GM18498 (cell line): ENCODE results near the gene TMEM41B.
"Not testable (repeated sequence)": the region's sequence is repeated elsewhere in the genome, so short reads cannot be mapped to it uniquely, and the experiment has no call there.

ENCODE experiments used
- ATAC-seq: cut with Tn5 transposase; IDR thresholded peaks from one replicate; pipeline ENCODE4 v1.9.1; 2021; ENCODE audit warnings: mild to moderate bottlenecking, moderate library complexity; ENCODE audit not compliant: unreplicated experiment

The TMEM41B gene

GRCh38 chr11:9263840-9264315 lies 50.5 kb downstream of the TMEM41B start:
- ATAC-seq = peak; percentile 70

GRCh38 chr11:9260838-9261146 lies 53.6 kb downstream of the TMEM41B start:
- not testable (repeated sequence) for ATAC-seq

GRCh38 chr11:9259981-9260837 lies 54.2 kb downstream of the TMEM41B start:
- no peak for ATAC-seq

- not testable (repeated sequence) for ATAC-seq
Observed at GRCh38 chr11:9258279-9258678, 56.1 kb downstream of the TMEM41B start.

GRCh38 chr11:9254416-9254815 lies 60.0 kb downstream of the TMEM41B start:
- no peak for ATAC-seq

GRCh38 chr11:9253086-9253485 lies 61.3 kb downstream of the TMEM41B start:
- ATAC-seq = no peak

GRCh38 chr11:9251311-9251710 lies 63.1 kb downstream of the TMEM41B start:
- ATAC-seq = no peak

GRCh38 chr11:9250139-9250582 lies 64.2 kb downstream of the TMEM41B start:
- peak; percentile 73 for ATAC-seq

GRCh38 chr11:9249252-9249651 lies 65.1 kb downstream of the TMEM41B start:
- ATAC-seq = no peak

GRCh38 chr11:9247863-9248262 lies 66.5 kb downstream of the TMEM41B start:
- no peak for ATAC-seq

- ATAC-seq = not testable (repeated sequence)
Observed at GRCh38 chr11:9236242-9236641, 78.2 kb downstream of the TMEM41B start.

- no peak for ATAC-seq
Observed at GRCh38 chr11:9232482-9232881, 81.9 kb downstream of the TMEM41B start.

- ATAC-seq = no peak
Observed at GRCh38 chr11:9231848-9232177, 82.6 kb downstream of the TMEM41B start.
